HepG2 (cell line): ENCODE data around the gene SLC17A5. TPM values are rescaled to one million over a fixed set of nuclear protein-coding genes. Genes with fewer than 3 reads are reported as not detected.
A peak's percentile ranks its signal among the peaks of the same experiment; 100 is the strongest.

Source experiments
- ATF6 ChIP-seq: sonication (generic); formaldehyde crosslinking; conservative IDR thresholded peaks from 2 replicates; pipeline ENCODE4 v1.4.0; 2020; ENCODE audit warnings: missing genetic modification reagents
- ATRX ChIP-seq: sonication (generic); formaldehyde crosslinking; IDR thresholded peaks from 2 replicates; pipeline ENCODE4 v1.4.0; 2020; ENCODE audit warnings: missing genetic modification reagents, borderline replicate concordance
- CBX1 ChIP-seq: IDR thresholded peaks from one replicate; pipeline ENCODE4 v1.6.1; 2016; ENCODE audit warnings: antibody characterized with exemption, low read depth
- CCDC6 ChIP-seq: sonication (generic); formaldehyde crosslinking; IDR thresholded peaks from 2 replicates; pipeline ENCODE4 v1.8.1; 2022; ENCODE audit warnings: mild to moderate bottlenecking, missing genetic modification reagents, moderate library complexity
- DNMT3B ChIP-seq: conservative IDR thresholded peaks from 2 replicates; pipeline ENCODE4 v1.6.1; 2016; ENCODE audit warnings: missing biosample characterization, control low read depth
- FOSL1 ChIP-seq: sonication (generic); formaldehyde crosslinking; IDR thresholded peaks from 2 replicates; pipeline ENCODE4 v1.9.0; 2021; ENCODE audit warnings: missing genetic modification reagents, borderline replicate concordance
- HBP1 ChIP-seq: IDR thresholded peaks from 2 replicates; pipeline ENCODE4 v1.6.1; 2016; ENCODE audit warnings: low read depth, control low read depth
- KDM2A ChIP-seq: sonication (generic); formaldehyde crosslinking; IDR thresholded peaks from 2 replicates; pipeline ENCODE4 v1.4.0; 2020; ENCODE audit warnings: low read depth, missing genetic modification reagents, borderline replicate concordance
- KLF13 ChIP-seq: sonication (generic); formaldehyde crosslinking; IDR thresholded peaks from 2 replicates; pipeline ENCODE4 v1.4.0; 2020; ENCODE audit warnings: mild to moderate bottlenecking, missing genetic modification reagents
- LCORL ChIP-seq, 2 experiments: fragments of 450-650 bp in 1 of 2; sonication (generic) in 1 of 2; formaldehyde crosslinking in 1 of 2; IDR thresholded peaks; 2 replicates each; pipeline versions ENCODE4 v1.5.0 to v1.6.1; 2017 to 2020; ENCODE audit warnings: antibody characterized with exemption in 1 of 2, missing genetic modification reagents in 1 of 2
- MEIS2 ChIP-seq: sonication (generic); formaldehyde crosslinking; IDR thresholded peaks from 2 replicates; pipeline ENCODE4 v1.9.0; 2021; ENCODE audit warnings: mild to moderate bottlenecking, missing genetic modification reagents
- MYC ChIP-seq: sonication (generic); formaldehyde crosslinking; IDR thresholded peaks from 2 replicates; pipeline ENCODE4 v1.9.0; 2021; ENCODE audit warnings: missing genetic modification reagents, borderline replicate concordance
- NCOA2 ChIP-seq: sonication (generic); formaldehyde crosslinking; IDR thresholded peaks from 2 replicates; pipeline ENCODE4 v1.8.0; 2022; ENCODE audit warnings: inconsistent platforms
- PHF5A ChIP-seq: IDR thresholded peaks from one replicate; pipeline ENCODE4 v1.6.1; 2018; ENCODE audit warnings: low read depth, missing genetic modification reagents; ENCODE audit not compliant: unreplicated experiment
- PLSCR1 ChIP-seq: sonication (generic); formaldehyde crosslinking; IDR thresholded peaks from 2 replicates; pipeline ENCODE4 v1.5.0; 2020; ENCODE audit warnings: missing genetic modification reagents, mild to moderate bottlenecking, borderline replicate concordance
- REL ChIP-seq: sonication (generic); formaldehyde crosslinking; conservative IDR thresholded peaks from 2 replicates; pipeline ENCODE4 v1.8.0; 2022; ENCODE audit warnings: mild to moderate bottlenecking, missing genetic modification reagents, moderate library complexity
- SETDB1 ChIP-seq: sonication (generic); formaldehyde crosslinking; IDR thresholded peaks from 2 replicates; pipeline ENCODE4 v1.5.1; 2020; ENCODE audit warnings: missing genetic modification reagents, mild to moderate bottlenecking, borderline replicate concordance
- TCF12 ChIP-seq, 2 experiments: fragments of 450-650 bp in 1 of 2; sonication (generic) in 1 of 2; formaldehyde crosslinking in 1 of 2; IDR thresholded peaks; 2 replicates each; pipeline versions ENCODE4 v1.6.1 to v1.8.0; 2017 to 2022; ENCODE audit warnings: antibody characterized with exemption in 1 of 2, mild to moderate bottlenecking in 1 of 2, missing genetic modification reagents in 1 of 2, moderate library complexity in 1 of 2
- ZNF562 ChIP-seq: sonication (generic); formaldehyde crosslinking; IDR thresholded peaks from 2 replicates; pipeline ENCODE4 v1.8.0; 2022; ENCODE audit warnings: missing genetic modification reagents, borderline replicate concordance
- ZNF75D ChIP-seq: sonication (generic); formaldehyde crosslinking; IDR thresholded peaks from 2 replicates; pipeline ENCODE4 v1.8.1; 2023; ENCODE audit warnings: missing genetic modification reagents, mild to moderate bottlenecking, borderline replicate concordance
- ZNF781 ChIP-seq: sonication (generic); formaldehyde crosslinking; IDR thresholded peaks from 2 replicates; pipeline ENCODE4 v1.5.1; 2020; ENCODE audit warnings: borderline replicate concordance, mild to moderate bottlenecking, missing genetic modification reagents; ENCODE audit errors: not compliant biosample characterization
- ZSCAN9 ChIP-seq: IDR thresholded peaks from 2 replicates; pipeline ENCODE4 v1.6.1; 2016; ENCODE audit warnings: borderline replicate concordance
- polyA plus RNA-seq, 8 experiments: library from polyadenylated mRNA; depleted of rRNA in 3 of 8; stranded (reverse) in 7 of 8; unstranded in 1 of 8; fragments of >200 nt; fragmentation: Illumina TruSeq in 4 of 8; extraction: Trizol in 4 of 8; gene quantifications; 2 replicates each; pipeline versions ENCODE4 v1.2.1 to v1.2.3, GENCODE V29; 2011 to 2016; ENCODE audit warnings: low read depth in 4 of 8, missing spikeins in 1 of 8, mixed read lengths in 1 of 8; ENCODE audit not compliant: insufficient read depth in 1 of 8
- total RNA-seq, 5 experiments: library from RNA; depleted of rRNA; stranded (reverse); fragments of >200 nt; fragmentation: Illumina TruSeq; extraction: Trizol; gene quantifications; 2 replicates each; pipeline ENCODE4 v1.2.3, GENCODE V29; 2016; ENCODE audit warnings: low read depth in 1 of 5

Gene SLC17A5
- total and polyA plus RNA-seq, 2 of the 13 experiments (the other 11 are each of a cell fraction or from before 2014, with no cell fraction given): 18.3 to 20.5 TPM

DNA sequence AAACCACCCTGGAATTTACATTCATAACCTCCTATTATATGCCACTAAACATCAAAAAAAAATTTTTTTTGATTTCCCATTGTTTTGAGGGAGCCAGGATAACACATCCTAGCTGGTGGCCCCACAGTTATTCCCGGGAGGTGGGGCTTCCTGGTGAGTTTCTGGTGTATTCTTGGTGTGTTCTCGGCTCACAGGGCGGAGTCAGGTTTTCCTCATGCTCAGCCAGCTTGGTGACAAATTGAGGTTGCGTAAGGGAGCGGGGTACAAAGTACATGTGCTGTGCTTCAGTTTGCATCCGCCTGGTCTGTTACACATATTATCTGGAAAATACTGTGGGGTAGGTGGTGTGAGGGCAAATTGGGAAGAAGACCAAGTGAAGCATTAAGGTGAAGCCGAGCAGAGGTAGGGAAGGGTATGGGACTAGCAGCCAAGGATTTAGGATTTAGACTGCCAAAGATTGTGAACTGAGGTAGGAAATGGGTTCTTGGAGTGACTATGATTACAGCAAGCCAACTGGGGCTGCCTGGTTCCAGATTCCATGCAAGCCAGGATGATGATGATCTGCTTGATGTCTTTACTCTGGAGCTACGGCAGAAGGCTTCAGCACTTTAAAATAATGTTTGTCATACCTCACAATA lies 86.7 kb downstream of the SLC17A5 start (continued):
- TF ChIP-seq MYC (CRISPR knock-in tag) (peak; percentile 82; the same call in 1 of the 2 replicates), CBX1 (peak; percentile 87), LCORL (IDR thresholded peaks at IDR 0.05) (0 out of 2 replicates have a peak, but pooled peaks have one; percentile 20), LCORL (CRISPR knock-in tag; IDR thresholded peaks at IDR 0.05) (peak; percentile 81), ZNF75D (CRISPR knock-in tag) (no peak), REL (CRISPR knock-in tag) (0 out of 2 replicates have a peak, but pooled peaks have one; percentile 57), ZNF781 (CRISPR knock-in tag) (no peak), ZNF562 (CRISPR knock-in tag) (no peak), ATRX (CRISPR knock-in tag) (no peak), CCDC6 (CRISPR knock-in tag) (peak; percentile 57; the same call in 1 of the 2 replicates), PLSCR1 (CRISPR knock-in tag) (no peak), KLF13 (CRISPR knock-in tag) (no peak), ATF6 (no peak), KDM2A (CRISPR knock-in tag) (peak; percentile 52; the same call in 1 of the 2 replicates), TCF12 (IDR thresholded peaks at IDR 0.05) (no peak), TCF12 (CRISPR knock-in tag; IDR thresholded peaks at IDR 0.05) (no peak), PHF5A (CRISPR knock-in tag) (peak; percentile 53), MEIS2 (CRISPR knock-in tag) (peak; percentile 85; the same call in 1 of the 2 replicates), FOSL1 (no peak), DNMT3B (peak; percentile 34; the same call in 1 of the 2 replicates), SETDB1 (no peak), NCOA2 (CRISPR knock-in tag) (peak; percentile 84), HBP1 (CRISPR knock-in tag) (no peak), ZSCAN9 (CRISPR knock-in tag) (peak; percentile 91; the same call in 1 of the 2 replicates)
